Measurements from ENCODE around the gene ATP2C1.

Gene ATP2C1

GRCh38 chr3:130916507-130917167, 22.8 kb downstream of the ATP2C1 start:
- no peaks in the 10 kb centered on the region for H3K27me3 ChIP-seq (ENCODE audit: control insufficient read depth, insufficient read depth, low read length)
- TF ChIP-seq CTCF (IDR thresholded peaks at IDR 0.05) = no peak
- no peaks in the 10 kb centered on the region for H3K9me3 ChIP-seq (ENCODE audit: control insufficient read depth, low read length)
- H3K4me2 ChIP-seq (ENCODE audit: low read length) = no peak overlapping the region
- H3K9ac ChIP-seq = no peak overlapping the region
- no peak overlapping the region for H2AFZ ChIP-seq
- H3K27ac ChIP-seq = no peak overlapping the region
- H3K79me2 ChIP-seq = peaks cover 27% of the 10 kb centered on the region
- no peak overlapping the region for H3K4me3 ChIP-seq (ENCODE audit: low read depth, low read length)
- H3K4me1 ChIP-seq = no peaks in the 10 kb centered on the region
- H3K36me3 ChIP-seq (ENCODE audit: control insufficient read depth, insufficient read depth, low read length) = no peaks in the 10 kb centered on the region

GRCh38 chr3:130918328-130918727, 24.4 kb downstream of the ATP2C1 start:
- TF ChIP-seq CTCF (IDR thresholded peaks at IDR 0.05) = no peak
- Histone ChIP-seq H3K9me3 (ENCODE audit: control insufficient read depth, low read length) (no peaks in the 10 kb centered on the region), H3K36me3 (ENCODE audit: control insufficient read depth, insufficient read depth, low read length) (no peaks in the 10 kb centered on the region), H3K4me3 (ENCODE audit: low read depth, low read length) (no peak overlapping the region), H3K27me3 (ENCODE audit: control insufficient read depth, insufficient read depth, low read length) (no peaks in the 10 kb centered on the region), H3K27ac (no peak overlapping the region), H3K79me2 (peaks cover 34% of the 10 kb centered on the region), H3K4me1 (no peaks in the 10 kb centered on the region), H2AFZ (no peak overlapping the region), H3K9ac (no peak overlapping the region), H3K4me2 (ENCODE audit: low read length) (no peak overlapping the region)

GRCh38 chr3:130925628-130926027, 31.7 kb downstream of the ATP2C1 start:
- H2AFZ ChIP-seq = no peak overlapping the region
- TF ChIP-seq CTCF (IDR thresholded peaks at IDR 0.05) = no peak
- H3K4me1 ChIP-seq = no peaks in the 10 kb centered on the region
- H3K27ac ChIP-seq = no peak overlapping the region
- no peaks in the 10 kb centered on the region for H3K27me3 ChIP-seq (ENCODE audit: control insufficient read depth, insufficient read depth, low read length)
- no peak overlapping the region for H3K9ac ChIP-seq
- H3K4me2 ChIP-seq (ENCODE audit: low read length) = no peak overlapping the region
- peaks cover 38% of the 10 kb centered on the region for H3K79me2 ChIP-seq
- H3K36me3 ChIP-seq (ENCODE audit: control insufficient read depth, insufficient read depth, low read length) = no peaks in the 10 kb centered on the region
- no peak overlapping the region for H3K4me3 ChIP-seq (ENCODE audit: low read depth, low read length)
- H3K9me3 ChIP-seq (ENCODE audit: control insufficient read depth, low read length) = no peaks in the 10 kb centered on the region

- Histone ChIP-seq H3K36me3 (ENCODE audit: control insufficient read depth, insufficient read depth, low read length) (no peaks in the 10 kb centered on the region), H3K9me3 (ENCODE audit: control insufficient read depth, low read length) (no peaks in the 10 kb centered on the region), H3K4me2 (ENCODE audit: low read length) (no peak overlapping the region), H3K4me1 (no peaks in the 10 kb centered on the region), H3K9ac (no peak overlapping the region), H3K4me3 (ENCODE audit: low read depth, low read length) (no peak overlapping the region), H3K27me3 (ENCODE audit: control insufficient read depth, insufficient read depth, low read length) (no peaks in the 10 kb centered on the region), H2AFZ (no peak overlapping the region), H3K27ac (no peak overlapping the region), H3K79me2 (peaks cover 34% of the 10 kb centered on the region)
- TF ChIP-seq CTCF (IDR thresholded peaks at IDR 0.05) = no peak
These were observed 32.6 kb downstream of the ATP2C1 start for GRCh38 chr3:130926504-130926903.

- no peaks in the 10 kb centered on the region for H3K4me1 ChIP-seq
- no peak overlapping the region for H3K4me2 ChIP-seq (ENCODE audit: low read length)
- H3K79me2 ChIP-seq = peaks cover 16% of the 10 kb centered on the region
- H3K36me3 ChIP-seq (ENCODE audit: control insufficient read depth, insufficient read depth, low read length) = no peaks in the 10 kb centered on the region
- TF ChIP-seq CTCF (IDR thresholded peaks at IDR 0.05) = no peak
- H3K27me3 ChIP-seq (ENCODE audit: control insufficient read depth, insufficient read depth, low read length) = no peaks in the 10 kb centered on the region
- no peaks in the 10 kb centered on the region for H3K9me3 ChIP-seq (ENCODE audit: control insufficient read depth, low read length)
- H2AFZ ChIP-seq = no peak overlapping the region
- H3K27ac ChIP-seq = no peak overlapping the region
- no peak overlapping the region for H3K4me3 ChIP-seq (ENCODE audit: low read depth, low read length)
- no peak overlapping the region for H3K9ac ChIP-seq
These were observed 35.9 kb downstream of the ATP2C1 start for GRCh38 chr3:130929804-130930203.
